Right atrium auricular region (tissue), 2 donors: ENCODE measurements around the gene PTX4. TPM values are rescaled to one million over a fixed set of nuclear protein-coding genes. Genes with fewer than 3 reads are reported as not detected.
A peak's percentile ranks its signal among the peaks of the same experiment; 100 is the strongest.
"Not testable (repeated sequence)": the region's sequence is repeated elsewhere in the genome, so short reads cannot be mapped to it uniquely, and the experiment has no call there.

Experiments
- DNase-seq: peaks from one replicate; pipeline ENCODE4 v3.0.0-alpha.2; 2019; ENCODE audit warnings: low spot score
- H3K27ac ChIP-seq, 2 donors: fragments of 200-600 bp; sonication (generic); 1 replicate in 1 of 2; 2 replicates in 1 of 2; pipeline ENCODE4 v1.5.1; 2016 to 2019
- H3K27me3 ChIP-seq, 2 donors: fragments of 200-600 bp; sonication (generic); one replicate each; pipeline versions ENCODE4 v1.5.1 to v1.6.0; 2017 to 2019
- H3K36me3 ChIP-seq: fragments of 200-600 bp; sonication (generic); one replicate; pipeline ENCODE4 v1.5.1; 2016
- H3K4me1 ChIP-seq, 2 donors: fragments of 200-600 bp; sonication (generic); one replicate each; pipeline versions ENCODE4 v1.5.1 to v1.6.0; 2017 to 2019
- H3K4me3 ChIP-seq, 2 donors: fragments of 200-600 bp; sonication (generic); 1 replicate in 1 of 2; 2 replicates in 1 of 2; pipeline ENCODE4 v1.5.1; 2017 to 2019; ENCODE audit warnings: mild to moderate bottlenecking in 1 of 2, moderate library complexity in 1 of 2
- H3K9me3 ChIP-seq, 2 donors: fragments of 200-600 bp; sonication (generic); one replicate each; pipeline ENCODE4 v1.5.1; 2019
- total RNA-seq, 2 donors: library from RNA; depleted of rRNA; stranded (reverse); fragments of >200 nt; gene quantifications; one replicate each; pipeline ENCODE4 v1.1.0, GENCODE V29; 2016
- TF ChIP-seq, protein P1 (sequence below), 2 donors: fragments of 200-600 bp; sonication (generic); IDR thresholded peaks; one replicate each; pipeline ENCODE4 v1.5.1; 2019; ENCODE audit warnings: antibody characterized with exemption in 2 of 2

The PTX4 gene
- total RNA-seq, 2 donors from 2014 or later, result 0.24 TPM; not detected in 1

DNA sequence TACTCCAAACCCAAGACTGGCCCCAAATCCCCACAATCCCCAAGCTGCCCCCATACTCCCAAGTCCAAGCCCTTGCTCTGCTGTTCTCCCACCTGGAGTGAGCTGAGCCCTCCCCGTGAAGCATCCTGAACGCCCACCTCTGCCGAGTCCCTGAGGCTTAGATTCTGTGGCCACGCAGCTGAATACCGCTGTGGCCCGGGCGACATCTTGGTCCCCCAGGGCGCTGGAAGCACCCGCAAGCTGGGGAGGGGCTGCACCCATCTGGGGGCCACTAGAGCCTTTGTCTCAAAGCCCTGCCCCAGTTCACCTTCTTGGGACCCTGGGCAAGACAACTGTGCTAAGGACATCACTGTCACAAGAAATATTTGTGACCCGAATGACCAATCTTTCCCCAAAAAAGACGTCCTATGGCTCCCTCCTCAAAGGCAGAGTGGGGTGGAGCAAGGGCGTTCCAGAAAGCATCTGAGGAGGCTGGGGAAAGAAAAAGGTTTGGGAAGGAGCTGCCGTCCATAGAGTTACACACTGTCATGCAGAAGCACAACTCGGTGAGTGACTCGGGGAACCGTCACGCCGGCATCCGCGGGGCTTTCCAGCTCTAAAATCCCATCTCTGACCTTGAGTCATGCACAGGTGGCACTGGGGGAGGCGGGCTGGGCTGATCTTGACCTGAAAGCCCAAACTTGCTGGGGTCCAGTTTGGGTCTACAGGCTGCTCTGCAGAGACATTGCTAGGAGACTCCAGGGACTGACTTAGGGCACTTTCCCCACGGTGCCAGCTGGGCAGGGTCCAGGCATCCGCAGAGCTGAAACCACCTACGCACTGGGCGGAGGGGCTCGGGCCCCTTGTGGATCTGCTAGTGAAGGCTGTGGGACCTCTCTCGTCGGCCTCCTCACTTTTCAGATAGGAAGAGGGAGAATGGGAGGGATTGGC is 6.6 kb downstream of the PTX4 start:
- Histone ChIP-seq H3K9me3 (no peaks in the 10 kb centered on the region), H3K27me3 (no peaks in the 10 kb centered on the region), H3K4me1 (no peaks in the 10 kb centered on the region), H3K4me3 (no peak overlapping the region), H3K36me3 (no peaks in the 10 kb centered on the region), H3K27ac (no peak overlapping the region)
- DNase-seq, result no peak
- TF ChIP-seq, protein P1, sequence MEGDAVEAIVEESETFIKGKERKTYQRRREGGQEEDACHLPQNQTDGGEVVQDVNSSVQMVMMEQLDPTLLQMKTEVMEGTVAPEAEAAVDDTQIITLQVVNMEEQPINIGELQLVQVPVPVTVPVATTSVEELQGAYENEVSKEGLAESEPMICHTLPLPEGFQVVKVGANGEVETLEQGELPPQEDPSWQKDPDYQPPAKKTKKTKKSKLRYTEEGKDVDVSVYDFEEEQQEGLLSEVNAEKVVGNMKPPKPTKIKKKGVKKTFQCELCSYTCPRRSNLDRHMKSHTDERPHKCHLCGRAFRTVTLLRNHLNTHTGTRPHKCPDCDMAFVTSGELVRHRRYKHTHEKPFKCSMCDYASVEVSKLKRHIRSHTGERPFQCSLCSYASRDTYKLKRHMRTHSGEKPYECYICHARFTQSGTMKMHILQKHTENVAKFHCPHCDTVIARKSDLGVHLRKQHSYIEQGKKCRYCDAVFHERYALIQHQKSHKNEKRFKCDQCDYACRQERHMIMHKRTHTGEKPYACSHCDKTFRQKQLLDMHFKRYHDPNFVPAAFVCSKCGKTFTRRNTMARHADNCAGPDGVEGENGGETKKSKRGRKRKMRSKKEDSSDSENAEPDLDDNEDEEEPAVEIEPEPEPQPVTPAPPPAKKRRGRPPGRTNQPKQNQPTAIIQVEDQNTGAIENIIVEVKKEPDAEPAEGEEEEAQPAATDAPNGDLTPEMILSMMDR (IDR thresholded peaks at IDR 0.05), result no peak

GRCh38 chr16:1478937-1479336 is 9.8 kb downstream of the PTX4 start:
- not testable (repeated sequence) for H3K4me1 ChIP-seq, H3K27me3 ChIP-seq, H3K36me3 ChIP-seq, H3K27ac ChIP-seq, DNase-seq, H3K9me3 ChIP-seq, H3K4me3 ChIP-seq

DNA sequence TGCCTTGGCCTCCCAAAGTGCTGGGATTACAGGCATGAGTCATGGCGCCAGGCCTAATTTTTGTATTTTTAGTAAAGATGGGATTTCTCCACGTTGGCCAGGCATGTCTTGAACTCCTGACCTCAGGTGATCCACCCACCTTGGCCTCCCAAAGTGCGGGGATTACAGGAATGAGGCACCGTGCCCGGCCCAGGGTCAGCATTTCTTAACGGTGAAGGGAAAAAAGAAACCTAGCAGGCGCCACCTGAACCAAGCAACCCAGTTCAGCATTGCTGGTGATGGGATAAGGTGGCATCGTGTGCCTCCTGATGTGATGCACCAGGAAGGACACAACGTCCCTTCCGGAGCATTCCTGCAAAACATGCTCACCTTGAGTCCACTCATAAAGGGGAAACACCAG is 11.7 kb downstream of the PTX4 start:
- no peak for DNase-seq
- no peak overlapping the region for H3K4me3 ChIP-seq
- H3K27ac ChIP-seq, result no peak overlapping the region
- peaks cover 0 to 21% of the 10 kb centered on the region in 2 donors for H3K4me1 ChIP-seq
- TF ChIP-seq, protein P1 (IDR thresholded peaks at IDR 0.05), result no peak
- no peaks in the 10 kb centered on the region for H3K9me3 ChIP-seq
- H3K36me3 ChIP-seq, result no peaks in the 10 kb centered on the region
- no peaks in the 10 kb centered on the region for H3K27me3 ChIP-seq

GRCh38 chr16:1475552-1476114 is 13.1 kb downstream of the PTX4 start:
- no peaks in the 10 kb centered on the region for H3K9me3 ChIP-seq
- peaks cover 0 to 30% of the 10 kb centered on the region in 2 donors for H3K4me1 ChIP-seq
- TF ChIP-seq, protein P1 (IDR thresholded peaks at IDR 0.05), result no peak
- H3K4me3 ChIP-seq, result peak overlapping the region; percentile 74 to 98
- peak overlapping the region; percentile 84 to 94 for H3K27ac ChIP-seq
- H3K27me3 ChIP-seq, result no peaks in the 10 kb centered on the region
- no peaks in the 10 kb centered on the region for H3K36me3 ChIP-seq
- DNase-seq, result no peak

- Histone ChIP-seq H3K36me3 (no peaks in the 10 kb centered on the region), H3K4me3 (peak within 1 kb of the TSS; percentile 74 to 98), H3K9me3 (no peaks in the 10 kb centered on the region), H3K27ac (peak within 1 kb of the TSS; percentile 84 to 94), H3K4me1 (peaks cover 0 to 35% of the 10 kb centered on the region in 2 donors), H3K27me3 (no peaks in the 10 kb centered on the region)
- peak; percentile 94 for DNase-seq
- TF ChIP-seq, protein P1 (IDR thresholded peaks at IDR 0.05), result peak in 1 of 2 donors; percentile 36
Observed at GRCh38 chr16:1474796-1475551, 13.8 kb downstream of the PTX4 start, which contains the start of gene CLCN7. Gene CLCN7, minus strand, starts transcription at chr16:1475028. Its CDS starts 54 bp downstream, at chr16:1474974.
